ENCODE results near the gene NUP62.
A peak's percentile ranks its signal among the peaks of the same experiment; 100 is the strongest.

NUP62 gene

DNA sequence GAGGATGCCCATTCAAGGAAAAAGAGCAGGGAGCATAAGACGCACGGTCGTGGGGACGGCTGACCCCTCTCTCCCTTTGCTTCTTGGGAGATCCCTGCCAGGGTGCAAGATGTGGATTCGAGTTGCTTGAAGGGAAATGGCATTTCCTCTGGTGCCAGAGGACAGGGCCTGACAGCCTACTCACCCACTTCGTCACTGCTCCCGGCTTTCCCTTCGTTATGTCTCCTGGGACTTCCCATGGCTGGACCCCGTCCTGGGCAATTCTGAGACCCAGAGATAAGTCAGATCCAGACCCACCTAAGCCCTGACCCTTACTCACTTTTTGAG lies 50.6 kb downstream of the NUP62 start:
- DNase-seq: no peak

DNA sequence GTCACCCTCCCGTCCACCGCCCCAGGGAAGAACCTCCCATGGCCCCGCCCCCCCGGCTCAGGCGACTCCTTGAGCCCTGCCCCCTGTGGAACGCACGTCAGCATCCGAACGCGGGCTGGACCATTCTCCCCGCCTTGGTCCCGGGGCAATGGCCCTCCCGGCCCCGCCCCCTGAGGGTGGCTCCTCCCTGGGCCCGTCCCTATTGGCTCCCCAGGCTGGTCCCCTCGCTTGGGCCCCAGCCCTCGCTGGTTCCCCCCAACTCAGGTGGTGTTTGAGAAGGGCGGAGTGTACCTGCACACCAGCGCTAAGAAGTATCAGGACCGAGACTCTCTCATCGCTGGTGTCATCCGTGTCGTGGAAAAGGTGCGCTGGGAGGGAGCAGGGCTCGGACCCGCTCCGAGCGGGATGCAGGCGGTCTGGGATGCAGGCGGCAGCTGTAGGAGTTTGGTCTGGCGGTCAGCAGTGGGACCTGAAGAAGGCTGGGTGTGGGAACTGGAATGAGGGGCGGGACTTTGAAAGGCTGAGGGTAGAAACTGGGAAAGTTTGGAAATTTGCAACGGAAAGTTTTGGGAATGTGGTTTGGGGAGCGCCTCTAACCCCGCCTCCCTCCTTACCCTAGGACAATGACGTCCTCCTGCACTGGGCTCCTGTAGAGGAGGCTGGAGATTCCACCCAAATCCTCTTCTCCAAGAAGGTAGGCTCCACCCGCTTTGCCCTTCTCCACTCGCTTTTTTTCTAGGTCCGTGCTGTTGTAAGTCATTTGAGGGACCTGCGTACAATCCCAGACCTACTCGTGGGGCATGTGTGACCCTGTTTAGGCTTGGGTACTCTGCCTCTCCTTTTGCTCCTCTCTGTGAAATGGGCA lies 51.2 kb downstream of the NUP62 start:
- peak; percentile 92 for DNase-seq

DNA sequence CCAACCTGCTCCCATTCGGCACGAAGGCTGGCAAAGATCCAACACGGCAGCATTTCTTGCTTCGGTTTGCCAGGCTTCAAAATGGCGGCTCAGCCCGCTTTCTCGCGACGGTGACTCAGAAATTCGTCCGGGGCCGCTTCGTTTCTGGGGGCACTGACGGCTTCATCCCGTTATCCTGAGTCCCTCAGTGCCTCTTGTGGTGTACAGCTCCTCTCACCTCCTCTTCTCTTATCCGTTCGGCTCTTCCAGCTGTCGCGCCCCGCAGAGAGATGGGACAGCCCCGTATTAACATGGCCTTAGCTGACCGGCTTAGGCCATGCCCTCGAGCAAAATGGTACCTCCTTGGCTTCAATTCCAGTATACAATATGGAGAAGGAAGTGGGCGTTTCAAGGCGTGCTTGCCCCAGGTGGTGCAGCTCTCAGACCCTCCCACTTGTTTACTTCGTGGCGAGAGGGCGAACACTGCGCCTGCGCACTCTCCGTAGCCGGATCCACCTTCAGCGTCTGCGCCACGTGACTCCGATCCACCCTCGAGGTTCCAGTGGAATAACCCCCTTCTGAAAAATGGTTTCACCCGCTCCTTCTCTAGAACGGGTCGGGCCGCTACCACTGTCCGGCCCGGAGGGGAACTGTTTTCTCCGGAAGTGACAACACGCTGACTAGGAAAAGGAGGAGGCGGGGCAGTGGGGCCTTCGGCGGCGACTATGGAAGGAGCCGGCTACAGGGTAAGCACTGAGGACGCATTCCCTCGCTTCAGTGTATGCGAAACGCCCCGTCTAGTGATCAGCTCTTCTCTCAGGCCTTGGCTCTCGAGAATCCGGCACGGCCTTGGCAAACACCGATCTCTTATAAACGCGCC lies 52.1 kb downstream of the NUP62 start, which contains the start of the genes AKT1S1 and TBC1D17:
Gene AKT1S1 (minus strand): TSS at position 336 of the 859 bp plus-strand sequence. CDS start 4,060 bp downstream, outside the sequence.
Gene TBC1D17 (plus strand): TSS at position 683 of the 859 bp plus-strand sequence. CDS start 22 bp downstream, at position 705.
- peak; percentile 99 for DNase-seq

DNA sequence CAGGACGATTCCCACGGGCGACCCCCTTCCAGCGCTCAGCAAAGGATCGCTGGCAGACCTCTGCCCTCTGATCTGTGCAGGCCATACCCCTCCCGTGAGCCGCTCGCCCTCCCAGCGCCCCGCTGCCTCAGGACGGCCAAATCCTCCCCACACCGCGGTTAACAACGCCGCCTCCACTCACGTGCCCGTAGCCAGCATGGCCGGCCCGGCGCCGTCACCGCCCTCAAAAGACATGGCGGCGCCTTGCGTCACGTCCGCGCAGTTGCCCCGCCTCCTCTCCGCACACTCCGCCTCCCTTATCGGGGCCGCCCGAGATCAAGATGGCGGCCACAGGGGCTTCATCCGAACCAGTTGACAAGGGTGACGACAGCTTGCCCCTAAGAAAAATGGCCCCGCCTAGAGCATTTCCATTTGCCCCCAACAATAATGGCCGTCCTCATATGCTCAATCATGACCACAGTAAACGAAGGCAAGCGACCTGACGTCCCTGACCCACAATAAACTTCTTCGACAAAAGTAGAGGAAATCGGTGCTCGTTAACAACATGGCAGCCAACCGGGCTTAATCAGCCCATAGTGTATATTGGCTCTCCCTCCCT lies 52.8 kb downstream of the NUP62 start:
- peak; percentile 95 for DNase-seq

DNA sequence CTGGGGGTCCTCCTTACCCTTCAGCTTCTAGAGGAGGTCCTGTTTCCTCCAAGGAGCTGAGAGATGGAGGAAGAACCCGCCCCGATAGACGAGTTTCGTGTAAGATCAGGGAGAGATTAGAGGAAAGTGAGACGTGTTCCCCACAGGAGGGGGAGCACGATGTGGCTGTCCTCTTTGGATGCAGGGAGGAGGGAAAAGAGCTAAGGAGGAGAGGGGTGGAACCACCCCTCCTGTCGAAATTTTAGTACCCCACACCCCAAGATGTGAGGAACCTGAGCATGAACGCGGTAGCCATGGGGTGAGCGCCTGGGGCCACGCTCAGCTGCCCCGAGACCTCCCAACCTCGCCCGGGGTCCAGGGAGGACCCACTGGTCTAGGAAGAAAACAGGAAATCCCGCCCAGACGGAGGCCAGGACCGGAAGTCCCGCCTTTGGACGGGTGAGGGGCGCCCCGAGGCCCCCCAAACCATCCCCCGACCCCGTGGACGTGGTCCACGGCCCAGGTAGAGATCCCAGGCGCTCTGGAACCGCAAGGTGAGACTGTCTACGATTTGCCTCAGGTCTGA lies 53.4 kb downstream of the NUP62 start:
- peak; percentile 32 for DNase-seq

DNA sequence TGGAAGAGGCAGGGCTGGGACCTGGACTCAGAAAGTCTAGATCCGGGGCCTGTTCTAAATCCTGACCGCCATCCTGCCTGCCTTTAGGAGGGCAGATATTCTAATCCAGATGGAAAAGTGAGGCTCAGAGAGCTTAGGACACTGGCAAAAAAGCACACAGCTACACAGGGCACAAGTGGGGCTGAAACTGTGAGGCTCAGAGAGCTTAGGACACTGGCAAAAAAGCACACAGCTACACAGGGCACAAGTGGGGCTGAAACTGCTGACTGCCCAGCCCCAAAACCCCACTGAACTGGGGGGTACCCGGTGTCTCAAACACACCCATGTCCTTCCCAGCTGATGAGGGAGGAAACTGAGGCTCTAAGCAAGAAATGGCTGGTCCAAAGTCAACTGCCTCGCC lies 54.1 kb downstream of the NUP62 start:
- DNase-seq: no peak

DNA sequence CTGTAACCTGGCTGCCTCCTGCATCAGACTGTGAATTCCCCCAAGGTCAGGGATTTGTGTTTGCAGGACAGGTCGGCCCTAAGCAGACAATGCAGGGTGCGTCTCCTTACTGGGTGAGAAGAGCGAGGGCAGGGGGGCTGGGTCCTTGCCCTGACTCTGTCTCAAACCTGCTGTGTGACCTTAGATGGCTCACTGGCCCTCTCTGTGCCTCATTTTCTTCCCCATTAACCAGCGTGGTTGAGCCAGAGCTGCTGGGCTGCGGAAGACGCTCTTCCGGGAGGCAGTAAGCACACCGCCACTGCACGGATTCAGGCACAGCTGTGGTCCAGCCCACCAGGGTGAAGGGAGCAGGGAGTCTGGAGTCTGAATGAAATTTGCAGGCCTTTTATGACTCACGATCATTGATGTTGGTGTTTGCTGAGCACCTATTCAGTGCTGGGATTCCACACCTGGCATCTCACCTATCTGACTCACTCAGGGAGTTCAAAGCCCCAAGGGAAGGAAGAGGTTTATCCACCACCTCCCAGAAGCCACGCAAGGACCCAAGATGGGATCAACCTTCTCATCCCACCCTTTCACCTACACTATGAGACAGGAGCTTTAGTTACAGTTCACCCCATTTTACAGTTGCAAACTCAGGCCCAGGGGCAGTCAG lies 54.7 kb downstream of the NUP62 start:
- no peak for DNase-seq

DNA sequence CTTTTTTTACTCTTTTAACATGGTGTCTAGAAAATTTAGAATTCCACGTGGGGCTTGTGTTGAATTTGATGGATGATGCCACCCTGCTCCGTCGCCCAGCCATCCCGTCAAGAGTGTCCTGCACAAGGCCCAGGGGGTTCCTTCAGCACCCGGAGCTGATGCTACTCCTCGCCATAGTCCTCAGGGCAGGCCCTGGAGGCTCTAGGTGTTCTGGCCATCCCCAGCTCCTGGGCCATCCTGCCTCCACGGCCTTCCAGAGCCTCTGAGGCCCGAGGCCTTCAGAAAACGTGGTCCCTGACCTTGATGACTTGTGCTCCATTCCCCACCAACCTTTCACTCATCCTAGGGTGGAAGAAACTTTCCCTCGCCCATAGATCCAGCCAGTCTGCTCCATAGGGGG lies 55.5 kb downstream of the NUP62 start:
- DNase-seq: no peak

DNA sequence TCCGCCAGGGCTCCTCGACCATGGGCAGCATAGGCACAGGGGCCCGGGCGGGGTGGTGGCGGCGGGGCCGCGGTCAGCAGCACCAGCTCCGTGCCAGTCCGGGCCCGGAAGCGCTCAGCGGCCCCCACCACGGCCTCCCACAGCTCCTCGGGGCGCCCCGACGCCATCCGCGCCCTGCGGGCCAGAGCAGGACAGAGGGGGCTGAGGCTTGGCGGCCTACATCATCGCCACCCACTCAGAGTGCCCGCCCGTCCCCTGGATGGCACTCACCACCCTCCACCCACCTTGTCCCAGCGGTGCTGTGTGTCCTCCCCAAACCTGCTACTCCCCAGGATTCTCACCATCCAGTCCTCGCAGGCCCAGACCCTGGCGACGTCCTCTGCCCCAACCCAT lies 56.2 kb downstream of the NUP62 start:
- no peak for DNase-seq

DNA sequence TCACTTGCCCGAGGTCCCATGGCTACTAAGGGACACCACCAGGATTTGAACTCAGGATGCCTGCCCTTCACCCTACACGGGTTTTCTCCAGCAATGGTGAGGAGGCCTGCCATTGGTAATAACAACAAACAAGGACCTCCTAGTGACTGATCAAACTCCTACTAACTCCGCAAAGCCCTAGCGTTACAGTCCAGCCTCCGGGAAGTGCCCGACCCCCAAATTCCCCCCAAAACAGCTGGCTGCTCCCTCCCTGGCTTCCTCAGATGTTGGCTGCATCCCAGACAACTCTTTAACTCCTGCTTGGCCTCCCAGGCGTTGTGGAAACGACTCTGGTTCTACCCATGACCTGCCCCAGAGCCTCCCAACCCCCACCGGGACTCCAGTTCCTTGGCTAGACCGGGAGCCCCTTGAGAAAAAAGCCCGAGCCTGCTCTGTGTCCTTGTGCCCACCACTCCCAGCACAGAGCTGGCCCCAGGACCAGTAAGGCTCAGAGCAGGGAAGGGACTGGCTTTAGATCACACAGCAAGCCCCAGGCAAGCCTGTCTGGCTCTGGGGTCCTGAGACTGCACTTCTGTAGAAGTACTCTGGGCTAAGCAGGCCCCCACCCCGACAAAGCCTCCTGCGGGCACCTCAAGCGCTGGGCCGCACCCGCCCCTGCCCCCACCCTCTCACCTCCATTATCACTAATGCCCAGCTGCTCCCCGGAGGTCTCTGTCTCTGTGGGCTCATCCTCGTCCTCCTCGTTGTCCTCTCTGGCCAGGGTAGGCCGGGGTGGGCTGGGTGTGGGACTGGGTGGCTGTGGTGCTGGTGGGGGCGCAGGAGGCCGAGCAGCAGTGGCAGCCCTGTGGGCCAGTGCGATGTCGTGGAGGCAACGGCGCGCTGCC lies 56.8 kb downstream of the NUP62 start:
- no peak for DNase-seq

DNA sequence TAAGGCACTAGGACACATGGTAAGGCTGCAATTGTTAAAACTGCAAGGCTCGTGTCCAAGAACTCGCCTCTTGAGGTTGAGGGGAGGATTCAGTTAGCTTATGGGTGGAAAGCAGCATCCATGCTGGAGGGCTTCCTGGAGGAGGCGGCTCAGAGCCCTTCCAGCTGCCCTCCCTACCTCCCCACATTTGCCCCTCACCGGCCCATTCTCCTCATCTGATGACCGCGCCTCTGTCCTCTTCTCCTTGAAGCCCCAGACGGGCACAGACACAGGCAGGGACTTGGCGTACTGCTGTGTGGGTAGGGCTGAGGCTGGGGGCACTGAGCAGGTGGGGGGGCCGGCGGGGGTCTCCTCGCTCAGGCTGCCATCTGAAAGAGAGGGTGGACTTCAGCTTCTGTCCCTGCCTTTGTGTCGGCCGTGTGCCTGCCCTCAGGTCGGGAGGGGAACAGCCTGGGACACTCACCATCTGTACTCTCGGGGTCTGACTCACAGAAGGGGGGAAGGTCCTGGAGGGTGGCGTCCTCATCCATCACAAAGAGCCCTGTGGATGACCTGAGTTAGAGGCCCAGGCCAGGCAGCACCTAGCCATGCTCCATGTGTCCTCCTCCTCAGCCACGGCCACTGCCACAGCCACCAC lies 57.8 kb downstream of the NUP62 start:
- no peak for DNase-seq

DNA sequence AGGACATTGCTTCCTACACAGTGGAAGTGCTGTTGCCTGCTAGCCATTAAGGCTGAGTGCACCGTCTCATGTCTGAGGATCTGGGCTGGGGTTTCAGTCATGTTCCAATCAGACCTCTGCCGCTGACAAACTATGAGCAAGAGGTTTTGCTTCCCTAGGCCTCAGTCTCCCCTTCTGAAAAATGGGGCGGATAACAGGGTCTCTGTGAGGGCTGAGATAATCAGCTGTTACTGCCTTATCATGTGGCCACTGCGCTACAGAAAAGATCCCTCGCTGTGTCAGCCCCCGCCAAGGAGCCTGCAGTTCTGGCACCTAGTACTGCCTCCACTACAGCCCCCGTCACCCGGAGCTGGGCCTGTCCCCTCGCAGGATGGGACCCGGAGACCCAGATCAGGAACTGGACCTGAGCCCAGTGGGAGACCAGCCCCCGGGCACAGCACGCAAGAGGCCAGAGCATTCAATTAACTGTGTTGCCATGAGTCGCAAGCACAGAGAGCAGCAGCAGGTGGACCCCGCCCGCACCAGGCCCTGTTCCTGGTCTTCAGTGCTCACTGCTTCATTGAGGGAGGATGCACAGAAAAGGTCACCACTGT lies 58.9 kb downstream of the NUP62 start:
- no peak for DNase-seq

DNA sequence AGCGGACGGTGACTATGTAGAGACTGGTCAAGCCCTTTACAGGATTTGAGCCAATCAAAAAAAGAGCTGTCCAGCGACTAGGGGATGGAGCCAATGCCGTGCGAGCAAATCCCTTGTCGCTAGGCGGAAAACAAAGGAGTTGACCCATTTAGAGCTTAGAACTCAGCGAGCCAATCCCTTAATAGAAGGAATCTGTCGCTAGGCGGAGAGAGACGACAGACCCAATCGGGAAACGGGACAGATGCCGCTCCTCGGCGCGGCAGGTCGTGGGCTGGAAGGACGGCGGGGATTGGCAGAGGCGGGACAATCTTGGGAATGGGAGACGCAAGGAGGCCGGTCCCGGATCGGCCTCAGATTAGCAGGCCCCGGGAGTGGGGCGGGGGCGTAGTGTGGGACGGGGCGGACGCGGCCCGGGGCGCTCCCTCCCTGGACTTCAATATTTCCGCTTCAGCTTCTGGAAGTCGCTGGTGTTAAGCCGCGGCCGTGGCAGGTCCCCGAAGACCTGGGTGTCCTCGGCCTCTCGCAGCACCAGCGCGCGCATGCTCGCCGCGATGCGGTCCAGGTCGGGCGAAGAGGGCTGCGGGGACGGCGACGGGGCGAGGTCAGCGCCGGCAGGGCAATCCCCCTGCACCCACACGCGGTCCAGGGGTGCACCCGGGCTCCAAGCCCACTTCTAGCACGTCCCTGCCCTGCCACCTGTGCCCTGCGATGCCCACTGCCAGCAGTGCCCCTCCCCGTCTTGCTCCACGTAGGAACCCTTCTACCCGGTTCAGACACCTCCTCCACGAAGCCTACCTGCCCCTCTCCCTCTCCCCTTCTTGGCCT lies 59.6 kb downstream of the NUP62 start:
- peak; percentile 98 for DNase-seq

DNA sequence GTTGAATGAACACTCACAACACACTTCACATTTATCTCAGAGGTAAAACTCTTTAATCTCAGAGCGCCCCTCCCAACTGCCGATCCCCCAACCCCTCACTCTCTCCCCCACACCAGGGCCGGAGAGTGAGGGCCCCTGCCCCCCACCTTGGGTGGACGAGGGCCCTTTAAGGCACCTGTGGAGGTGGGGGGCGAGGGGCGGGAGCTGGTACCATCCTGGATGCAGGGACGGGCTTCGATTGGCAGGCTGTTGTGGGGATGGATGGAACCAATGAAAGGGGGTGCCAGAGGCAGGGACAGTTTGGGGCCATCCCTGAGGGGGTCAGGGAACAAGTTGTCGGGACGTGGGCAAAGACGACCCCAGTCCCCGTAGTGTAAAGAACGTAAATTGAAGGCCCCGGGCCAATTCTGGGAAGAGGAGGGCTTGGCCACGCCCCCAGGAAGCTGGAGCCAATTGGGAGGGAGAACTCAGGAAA lies 60.3 kb downstream of the NUP62 start:
- peak; percentile 80 for DNase-seq

DNA sequence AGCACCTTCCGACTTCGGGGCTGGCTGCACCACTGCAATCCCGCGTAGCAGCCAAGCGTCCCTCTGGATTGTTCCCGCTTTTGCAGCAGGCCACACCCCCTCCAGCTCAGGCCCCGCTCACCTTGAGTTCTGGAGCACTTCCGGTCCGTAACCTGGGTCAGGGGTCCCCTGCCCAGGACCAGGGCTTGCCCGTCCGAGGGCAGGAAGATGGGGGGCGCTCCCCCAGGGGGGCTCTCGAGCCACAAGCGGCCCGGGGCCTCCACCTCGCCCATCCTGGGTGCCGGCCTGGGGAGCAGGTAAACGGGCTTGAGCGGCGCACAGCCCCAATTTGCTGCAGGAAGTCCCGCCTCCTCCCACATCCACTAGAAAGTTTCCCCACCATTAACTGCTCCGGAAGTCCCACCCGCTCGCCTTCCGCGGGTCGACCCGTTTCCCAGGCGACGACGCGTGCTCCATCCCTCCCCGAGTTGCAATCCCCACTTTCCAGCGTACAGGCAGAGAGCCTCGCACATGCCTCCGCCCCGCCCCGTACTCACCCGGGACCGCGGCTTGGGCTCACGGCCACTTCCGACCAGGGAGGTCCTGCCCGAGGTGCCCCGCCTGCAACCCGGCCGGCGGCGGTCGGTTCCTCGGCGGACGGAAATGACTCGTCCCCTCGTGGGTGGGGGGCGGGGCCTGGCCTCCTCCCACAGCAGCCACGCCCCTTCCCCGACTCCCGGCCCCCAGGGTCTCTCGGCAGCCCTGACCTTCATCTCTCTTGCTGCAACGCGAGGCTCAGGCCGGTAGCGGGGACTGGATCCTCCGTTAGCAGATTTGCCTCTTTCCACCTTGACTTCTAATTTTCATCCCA lies 62.1 kb downstream of the NUP62 start, which contains the start of gene PNKP:
Gene PNKP (minus strand): TSS at position 644 of the 850 bp plus-strand sequence. CDS start 372 bp downstream, at position 272.
- peak; percentile 89 for DNase-seq

DNA sequence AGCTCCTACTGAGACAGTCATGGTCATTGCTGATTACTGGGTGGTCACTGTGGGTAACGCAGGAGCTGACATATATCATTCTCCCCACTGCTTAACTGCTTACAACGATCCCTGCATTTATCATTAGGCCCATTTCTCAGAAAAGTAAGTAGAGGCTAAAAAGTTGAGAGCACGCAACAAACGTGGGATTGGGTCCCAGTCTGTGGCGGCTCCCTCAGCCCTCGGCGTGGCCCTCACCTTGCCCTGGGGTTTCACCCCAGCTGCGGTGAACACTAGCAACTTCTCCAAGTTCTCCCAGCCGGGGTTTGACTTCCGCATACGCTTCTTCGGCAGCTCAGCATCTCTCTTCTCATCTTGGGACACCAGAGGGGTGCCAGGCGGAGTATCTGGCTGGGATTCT lies 64.4 kb downstream of the NUP62 start:
- DNase-seq: no peak

DNA sequence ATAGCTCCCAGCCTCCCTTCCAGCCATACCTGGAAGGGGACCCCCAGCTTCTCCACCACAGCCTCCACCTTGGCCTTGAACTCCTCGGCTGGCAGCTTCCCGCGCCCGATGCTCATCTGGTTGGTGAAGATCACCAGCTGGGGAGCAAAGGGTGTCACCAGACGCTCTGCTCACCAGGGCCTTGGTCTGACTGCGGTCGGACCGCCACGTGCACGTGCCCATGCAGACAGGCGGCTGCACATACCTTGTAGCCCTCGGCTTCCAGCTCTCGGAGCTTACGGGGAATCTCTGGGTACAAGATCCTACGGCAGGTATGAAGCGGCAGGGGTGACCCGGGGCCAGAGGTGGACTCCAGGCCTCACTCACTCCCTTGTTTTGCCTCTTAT lies 65.4 kb downstream of the NUP62 start:
- DNase-seq: no peak

DNA sequence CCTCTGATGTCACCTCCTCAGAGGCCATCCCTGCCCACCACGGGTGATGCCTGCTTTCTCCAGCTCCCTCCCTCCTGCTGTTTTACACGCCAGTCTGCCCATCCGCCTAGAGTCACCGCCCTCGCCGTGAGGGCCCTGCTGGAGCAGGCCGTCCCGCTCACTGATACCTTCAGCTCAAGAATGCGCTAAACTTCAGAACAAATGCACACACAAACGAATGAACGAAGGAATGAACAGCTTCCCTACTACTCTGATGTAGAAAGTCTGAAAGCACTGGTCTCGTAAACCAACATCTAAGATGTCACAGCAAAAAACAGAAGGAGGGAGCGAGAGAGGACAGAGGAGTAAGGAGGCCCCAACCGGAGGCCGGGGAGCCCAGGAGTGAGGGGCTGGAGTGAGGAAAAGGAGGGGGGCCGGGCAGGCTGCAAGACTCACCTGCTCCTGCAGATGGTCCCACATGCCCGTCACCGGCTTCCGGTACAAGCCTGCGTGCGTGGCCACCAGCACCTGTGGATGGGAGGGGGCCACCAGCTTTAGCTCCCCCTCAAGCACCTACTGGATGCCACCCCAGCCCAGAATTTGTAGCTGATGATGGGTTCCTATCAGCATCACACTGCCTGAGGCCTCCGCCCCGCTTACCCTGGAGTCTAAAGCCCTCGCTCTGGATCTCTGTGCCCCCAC lies 65.9 kb downstream of the NUP62 start:
- no peak for DNase-seq
